Stimulated activated CD8-positive, alpha-beta memory T cell treated with anti-CD3 and anti-CD28 coated beads, Interleukin-7, amount 100 ng/mL, for 4 hours (primary cell): Measurements from ENCODE around the gene ZNF777.

ENCODE experiments used
- DNase-seq, 2 donors: peaks; one replicate each; pipeline ENCODE4 v3.0.0-alpha.2; 2020; ENCODE audit warnings: low read depth in 2 of 2

ZNF777 gene

DNA sequence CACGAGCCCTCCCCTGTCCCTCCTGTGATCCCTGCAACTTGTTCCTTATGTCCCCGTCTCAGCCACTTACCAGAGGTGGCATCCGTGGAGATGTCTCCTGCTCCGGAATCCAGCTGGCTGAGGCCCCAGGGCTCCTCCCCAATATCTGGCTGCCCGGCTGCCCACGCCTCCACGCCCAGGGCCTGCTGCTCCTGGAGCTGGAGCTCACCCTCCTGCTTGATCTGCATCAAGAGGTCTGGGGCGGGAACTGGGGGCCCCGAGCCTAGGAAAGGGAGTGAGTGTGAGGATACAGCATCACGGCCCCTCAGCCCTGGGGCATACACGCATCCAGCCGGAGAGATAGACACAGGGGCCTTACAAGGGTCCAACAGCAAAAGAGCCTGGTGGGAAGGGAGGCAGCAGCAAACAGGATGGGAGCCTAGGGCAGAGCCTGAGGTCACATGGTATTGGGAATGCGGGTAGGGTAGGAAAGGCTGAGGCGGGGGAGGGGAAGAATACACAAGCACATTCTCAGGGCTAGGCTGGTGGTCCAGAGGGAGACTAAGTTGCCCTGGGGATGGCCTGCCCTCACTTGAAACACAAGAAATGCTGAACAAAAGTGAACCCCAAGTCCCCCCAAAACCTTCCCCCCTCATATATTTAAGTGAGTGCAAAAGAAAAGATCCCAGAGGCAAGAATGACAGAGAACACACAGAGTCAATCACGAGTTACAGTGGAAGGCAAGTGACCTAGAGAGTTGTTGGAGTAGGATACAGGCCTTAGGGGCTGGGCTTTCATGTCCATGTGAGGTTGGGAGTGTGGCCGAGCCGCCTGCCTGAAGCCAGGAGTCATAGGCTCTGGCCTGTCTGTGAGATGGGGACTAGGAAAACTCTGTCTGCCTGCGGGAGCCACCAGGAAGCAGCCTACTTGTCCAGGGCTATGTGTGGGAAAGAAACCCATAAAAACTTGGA lies 16.9 kb upstream of the ZNF777 start:
- no peak for DNase-seq

DNA sequence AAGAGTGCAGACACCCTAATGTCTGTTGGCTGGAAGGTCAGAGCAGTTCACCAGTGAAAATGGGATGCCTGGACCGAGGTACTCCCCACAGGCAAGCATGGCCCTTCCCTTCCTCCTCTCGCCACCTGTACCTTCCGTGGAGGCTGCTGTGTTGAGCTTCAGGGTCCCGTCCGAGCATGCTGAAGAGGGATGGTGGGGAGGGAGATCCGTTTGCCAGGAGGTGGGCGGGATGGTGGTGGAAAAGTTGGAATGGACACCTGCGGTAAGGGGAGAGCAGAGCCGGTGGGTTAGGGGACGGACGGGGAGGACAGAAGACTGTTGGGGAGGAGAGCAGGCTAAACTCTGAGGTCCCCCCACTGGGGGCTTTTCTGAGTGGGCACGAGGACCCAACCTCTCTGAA lies 15.9 kb upstream of the ZNF777 start:
- no peak for DNase-seq

DNA sequence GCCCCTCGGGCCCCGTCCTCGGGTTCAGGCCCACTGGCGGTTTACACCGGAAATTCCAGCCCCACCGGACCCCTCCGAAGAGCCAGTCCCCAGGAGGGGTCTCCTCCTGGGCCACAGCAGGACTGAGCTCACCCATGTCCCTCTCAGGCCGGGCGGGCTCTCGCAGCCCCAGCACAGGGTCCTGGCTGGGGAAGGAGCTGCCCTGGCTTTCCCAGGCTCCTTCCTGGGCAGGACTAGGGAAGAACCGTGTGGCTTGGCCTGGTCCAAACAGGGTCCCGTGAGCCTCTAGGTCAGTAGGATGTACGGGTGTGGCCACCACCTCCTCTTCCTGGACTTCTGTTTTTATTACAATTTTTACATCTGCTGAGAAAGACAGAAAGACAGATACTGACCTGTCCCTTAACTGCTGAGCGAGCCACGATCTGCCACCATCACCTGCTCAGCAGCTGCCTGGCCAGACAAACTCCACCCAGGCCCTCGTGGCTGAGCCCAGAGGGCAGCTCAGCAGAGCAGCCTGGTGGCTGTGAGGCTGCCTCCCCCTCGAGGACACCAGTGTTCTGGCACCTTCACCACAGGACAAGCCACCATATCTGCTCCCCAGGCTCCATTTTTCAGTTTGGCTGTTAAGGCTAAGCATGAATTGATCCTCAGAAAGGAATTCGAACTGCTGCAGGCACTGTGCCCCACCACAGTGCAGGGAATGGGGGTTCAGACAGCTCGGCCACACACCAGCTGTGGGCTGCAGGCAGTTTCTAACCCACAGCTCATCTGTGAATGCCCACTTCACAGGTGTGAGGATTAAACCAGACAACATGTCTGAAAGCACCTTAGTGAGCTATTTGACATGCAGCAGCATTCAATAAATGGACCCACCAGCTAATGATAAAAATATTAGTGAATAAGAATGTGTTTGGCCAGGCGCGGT lies 14.5 kb upstream of the ZNF777 start:
- no peak for DNase-seq

DNA sequence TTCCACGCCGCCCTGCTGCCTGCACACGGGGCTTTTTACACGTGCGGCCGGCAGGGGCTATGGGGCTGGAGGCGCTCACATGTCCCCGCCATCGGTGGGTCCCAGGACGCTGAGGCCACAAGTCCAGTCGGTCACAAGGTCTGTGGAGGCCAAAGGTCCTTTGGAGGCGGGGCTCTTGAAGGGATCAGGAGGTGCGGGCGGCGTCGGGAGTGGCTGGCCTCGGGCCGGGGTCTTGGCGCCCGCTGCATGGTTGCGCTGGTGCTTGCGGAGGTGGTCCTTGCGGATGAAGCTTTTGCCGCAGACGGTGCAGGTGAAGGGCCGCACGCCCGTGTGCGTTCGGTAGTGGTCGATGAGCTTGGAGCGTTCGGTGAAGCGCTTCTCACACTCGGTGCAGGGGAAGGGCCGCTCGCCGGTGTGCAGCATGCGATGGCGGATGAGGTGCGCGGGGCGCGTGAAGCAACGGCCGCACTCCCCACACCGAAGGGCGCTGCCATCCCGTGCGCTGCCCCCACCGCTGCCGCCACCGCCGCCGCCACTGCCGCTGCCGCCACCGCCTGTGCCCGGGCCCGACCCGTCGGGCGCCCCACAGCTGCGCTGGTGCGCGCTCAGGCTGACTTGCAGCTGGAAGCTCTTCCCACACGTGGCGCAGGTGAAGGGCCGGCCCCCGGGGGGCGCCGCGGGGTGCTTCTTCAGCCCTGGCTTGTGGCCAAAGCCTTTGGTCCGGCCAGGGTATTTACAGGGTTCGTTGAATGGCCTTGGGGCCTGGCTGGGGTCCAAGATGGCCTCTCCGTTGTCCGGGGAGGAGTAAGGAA lies 13.7 kb upstream of the ZNF777 start:
- no peak for DNase-seq

DNA sequence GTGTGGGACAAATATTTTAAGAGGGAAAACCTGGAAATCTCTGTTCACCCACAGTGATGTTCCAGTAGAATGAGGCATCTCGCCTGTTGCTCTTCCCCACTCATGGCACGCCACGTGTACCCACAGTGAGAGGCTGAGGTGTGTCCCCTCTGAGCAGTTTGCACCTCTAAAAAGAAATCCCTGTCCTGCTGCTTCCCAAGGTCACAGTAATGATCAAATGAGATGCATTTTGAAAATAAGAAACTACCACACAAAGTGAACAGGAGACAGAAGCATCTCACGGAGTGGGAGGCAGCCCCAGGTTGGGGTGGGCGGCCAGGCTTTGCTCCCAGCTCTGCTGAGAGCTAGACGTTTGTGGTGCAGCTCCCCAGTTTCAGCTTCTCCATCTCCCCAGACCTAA lies 12.4 kb upstream of the ZNF777 start:
- no peak for DNase-seq

DNA sequence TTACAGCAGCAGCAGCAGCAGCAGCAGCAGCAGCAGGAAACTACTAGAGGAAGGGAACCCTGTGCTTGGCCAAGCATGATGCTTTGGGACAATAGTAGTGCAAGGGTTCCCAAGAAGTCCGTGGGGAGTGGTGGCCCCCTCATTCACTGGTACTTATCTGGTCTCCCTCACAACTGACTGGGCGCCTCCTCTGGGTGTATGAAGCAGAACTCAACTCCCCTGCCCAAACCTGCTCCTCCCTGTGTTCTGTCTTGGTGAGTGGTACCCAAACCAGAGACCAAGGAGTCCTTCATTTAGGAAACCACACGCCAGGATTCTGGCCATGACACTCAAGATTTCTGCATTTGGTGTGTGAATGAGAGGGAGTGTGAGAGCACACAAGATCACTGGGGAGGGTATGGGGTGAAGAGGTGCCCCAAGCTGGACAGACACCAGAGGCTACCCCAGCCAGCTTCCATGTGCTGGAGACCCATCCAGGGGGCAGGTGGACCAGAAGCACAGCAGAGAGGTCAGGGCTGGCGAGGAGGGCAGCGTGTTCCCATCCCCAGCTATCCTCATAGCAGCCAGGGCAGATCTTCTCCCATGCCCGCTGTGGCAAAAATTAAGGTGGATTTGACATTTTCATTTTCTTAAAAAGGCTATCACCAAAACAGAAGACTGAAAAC lies 10.6 kb upstream of the ZNF777 start:
- DNase-seq = no peak

DNA sequence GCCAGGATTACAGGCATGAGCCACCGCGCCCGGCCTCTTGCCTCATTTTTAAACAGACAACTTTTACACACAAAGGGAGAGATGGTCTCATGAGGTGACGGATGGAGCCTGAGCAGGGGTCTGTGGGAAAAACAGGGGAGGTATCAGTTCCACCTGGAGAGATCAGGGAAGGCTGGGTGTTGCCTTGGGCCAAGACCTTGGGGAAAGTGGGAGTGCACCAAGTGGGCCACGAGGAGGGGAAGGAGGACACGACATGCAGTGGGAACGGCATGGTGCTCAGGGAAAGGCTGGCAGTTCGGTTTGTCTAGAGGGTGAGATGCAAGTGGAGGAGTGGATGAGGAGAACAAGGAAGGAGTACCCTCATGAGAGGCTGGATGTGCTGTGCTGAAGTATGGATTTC lies 8.9 kb upstream of the ZNF777 start:
- DNase-seq = no peak

DNA sequence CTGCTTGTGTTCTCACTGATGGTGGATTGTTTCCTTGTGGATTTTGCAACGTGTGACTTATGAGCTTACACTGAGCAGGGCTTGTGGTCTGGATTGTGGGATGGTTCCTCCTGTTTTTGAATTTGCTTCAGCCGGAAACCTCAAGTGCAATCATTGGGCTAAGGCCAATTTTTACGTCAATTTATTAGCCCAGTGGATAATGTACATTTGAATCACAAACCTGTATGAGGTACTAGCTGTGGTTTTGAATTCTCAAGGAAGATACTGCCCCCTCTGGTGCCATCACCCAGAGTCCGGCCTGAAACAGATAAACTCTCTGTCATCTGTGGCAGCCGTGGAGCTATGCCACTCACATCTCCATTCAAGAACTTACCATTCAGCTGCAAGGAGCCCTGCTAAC lies 7.3 kb upstream of the ZNF777 start:
- DNase-seq = no peak

DNA sequence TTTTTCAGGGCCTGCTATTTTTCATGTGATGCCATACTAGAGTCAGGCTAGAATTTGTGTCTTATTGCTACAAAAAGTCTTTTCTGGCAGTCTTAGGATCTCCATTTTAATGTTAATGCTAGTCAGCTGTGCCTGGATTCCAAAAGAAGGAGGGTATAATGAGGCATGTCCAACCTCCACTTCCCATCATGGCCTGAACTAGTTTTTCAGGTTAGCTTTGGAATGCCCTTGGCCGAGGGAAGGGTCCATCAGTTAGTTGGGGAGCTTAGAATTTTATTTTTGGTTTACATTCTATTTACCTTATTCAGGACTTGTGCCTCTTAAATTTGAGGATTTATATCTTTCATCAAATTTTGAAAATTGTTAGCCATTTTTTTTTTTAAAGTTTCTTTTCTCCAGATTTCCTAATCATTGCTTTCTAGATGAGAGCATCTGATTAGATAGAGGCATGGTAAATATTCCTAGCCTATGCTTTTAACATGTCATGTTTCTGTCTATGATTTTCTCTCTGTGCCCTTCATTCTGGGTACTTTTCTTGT lies 6.5 kb upstream of the ZNF777 start:
- no peak for DNase-seq

DNA sequence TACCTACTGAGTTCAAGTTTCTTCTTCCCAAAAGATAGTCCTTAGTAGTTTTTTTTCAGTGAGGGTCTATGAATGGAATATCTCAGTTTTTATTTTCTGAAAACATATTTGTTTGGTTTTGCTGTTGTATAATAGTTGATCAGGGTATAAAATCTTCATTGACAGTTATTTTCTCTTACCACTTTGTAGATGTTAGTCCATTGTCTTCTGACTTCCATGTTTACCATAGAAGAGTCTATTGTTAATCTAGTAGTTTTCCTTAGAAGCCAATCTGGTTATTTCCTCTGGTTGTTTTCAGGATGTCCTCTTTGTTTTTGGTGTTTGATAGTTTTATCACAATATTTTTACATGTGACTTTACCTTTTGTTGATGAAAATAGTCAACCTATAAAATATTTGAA lies 5.5 kb upstream of the ZNF777 start:
- DNase-seq = no peak

DNA sequence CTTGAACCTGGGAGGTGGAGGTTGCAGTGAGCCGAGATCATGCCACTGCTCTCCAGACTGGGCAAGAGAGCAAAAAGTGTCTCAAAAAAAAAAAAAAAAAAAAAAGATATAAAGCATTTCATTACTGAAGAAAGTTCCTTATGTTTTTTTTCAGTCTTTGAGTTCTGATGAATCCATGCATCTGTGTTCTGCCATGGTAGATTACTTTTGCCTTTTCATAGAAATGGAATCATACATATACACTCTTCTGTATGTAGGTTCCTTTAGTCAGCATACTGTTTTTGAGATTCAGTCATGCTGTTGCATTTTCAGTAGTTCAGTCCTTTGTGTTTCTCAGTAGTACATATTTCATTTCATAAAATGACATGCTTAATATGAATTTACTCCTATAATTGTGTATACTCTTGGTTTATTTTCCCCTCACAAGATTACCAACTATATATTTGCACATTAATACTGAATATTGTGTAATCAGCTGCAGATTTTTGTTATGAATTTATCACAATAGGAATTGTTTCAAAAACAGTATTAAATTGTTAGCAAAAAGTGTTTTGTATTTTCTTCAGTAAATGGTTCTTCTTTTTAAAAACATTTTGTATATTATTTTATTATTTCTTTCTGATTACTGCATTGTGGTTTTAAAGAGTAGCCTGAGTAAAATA lies 2.8 kb upstream of the ZNF777 start:
- no peak for DNase-seq

DNA sequence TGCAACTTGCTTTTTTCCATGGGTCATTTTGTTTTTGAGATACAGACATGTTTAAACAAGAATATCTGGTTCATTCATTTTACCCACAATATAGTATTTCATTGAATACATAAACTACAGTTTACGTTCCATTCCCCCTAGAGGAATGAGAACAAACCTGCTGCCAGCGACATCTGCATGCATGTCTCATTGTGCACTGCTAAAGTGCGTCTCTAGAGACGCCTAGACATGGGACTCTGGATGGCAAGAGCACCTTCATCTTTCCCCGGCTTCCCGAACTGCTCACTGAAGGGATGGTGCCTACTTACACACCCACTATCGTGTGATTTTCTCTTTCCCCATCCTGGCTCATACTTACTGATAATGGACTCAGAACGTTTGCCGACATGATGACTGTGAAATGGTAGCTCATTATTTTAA lies 1.2 kb upstream of the ZNF777 start:
- no peak for DNase-seq

DNA sequence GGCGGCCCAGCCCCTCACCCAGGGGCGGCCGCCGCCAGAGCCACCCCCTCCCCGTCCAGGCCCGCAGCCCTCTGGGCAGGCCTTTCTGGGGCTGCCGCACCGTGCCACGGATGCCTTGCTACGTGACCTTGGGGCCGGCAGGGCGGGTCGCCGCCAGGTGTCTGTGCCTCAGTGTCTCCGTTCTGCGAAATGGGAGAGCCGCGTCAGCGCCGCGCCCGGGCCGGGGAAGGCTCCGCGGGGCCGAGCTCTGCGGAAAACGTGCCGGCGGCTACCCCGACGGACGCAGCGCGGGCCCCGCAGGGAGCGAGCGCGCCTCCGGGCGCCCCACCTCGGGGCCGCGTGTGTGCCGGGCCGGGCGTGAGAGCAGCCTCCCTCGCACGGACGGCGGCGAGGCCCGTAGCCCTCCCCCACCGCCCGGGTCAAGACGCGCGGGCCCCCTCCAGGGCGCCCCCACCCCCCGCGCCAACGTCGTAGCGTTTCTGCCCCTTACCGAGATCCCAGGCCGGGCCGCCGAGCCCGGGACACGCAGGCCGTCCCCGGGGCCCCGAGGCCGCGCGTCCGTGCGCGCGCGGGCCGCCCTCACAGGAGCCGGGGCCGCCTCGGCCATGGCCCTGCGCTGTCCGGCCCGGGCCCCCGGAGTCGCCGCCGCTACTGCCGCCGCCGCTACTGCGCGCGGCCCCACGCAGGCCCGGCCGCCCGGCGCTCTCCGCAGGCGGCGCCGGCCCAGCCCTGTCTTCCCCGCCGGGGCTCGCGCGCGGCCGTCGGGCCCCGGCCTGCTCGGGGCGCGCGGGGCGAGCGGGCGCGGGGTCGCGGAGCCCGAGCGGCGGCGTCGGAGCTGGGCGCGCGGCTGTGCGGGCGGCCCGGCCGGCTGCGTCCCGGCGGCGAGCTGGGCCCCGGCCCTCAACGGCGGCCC lies 1.1 kb downstream of the ZNF777 start:
- no peak for DNase-seq

DNA sequence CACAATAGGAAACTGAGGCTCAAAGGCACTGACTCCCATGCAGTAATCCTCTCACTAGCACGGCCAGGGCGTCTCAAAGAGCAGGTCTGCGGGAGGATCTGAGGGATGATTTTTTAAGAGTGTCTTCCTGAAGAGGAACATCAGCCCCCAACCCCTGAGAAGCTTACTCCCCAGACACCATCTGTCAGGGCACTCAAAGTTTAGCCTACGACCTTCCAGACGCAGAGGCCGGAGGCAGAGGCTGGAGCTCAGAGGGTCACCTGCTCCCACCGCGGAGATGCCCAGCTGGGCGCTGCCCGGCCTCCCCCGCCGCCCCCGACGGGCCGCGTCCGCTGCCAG lies 1.7 kb downstream of the ZNF777 start:
- no peak for DNase-seq

DNA sequence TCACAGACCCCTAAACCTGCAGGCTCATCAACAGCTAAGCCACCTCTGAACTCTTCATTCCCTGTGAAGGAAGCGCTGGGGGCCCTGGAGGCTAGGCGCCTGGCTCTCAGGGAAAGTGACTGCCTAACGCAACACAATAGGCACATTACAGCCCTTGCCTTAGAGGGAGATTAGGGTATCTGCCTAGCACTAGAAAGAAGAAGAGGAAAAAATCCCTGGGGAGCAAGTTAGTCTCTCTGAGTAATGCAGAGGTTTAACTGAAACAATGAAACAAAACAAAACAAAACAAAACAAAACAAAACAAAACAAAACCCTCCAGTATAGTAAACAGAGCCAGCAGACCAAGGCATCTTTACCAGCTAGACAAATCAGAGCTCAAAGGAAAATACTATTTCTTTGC lies 2.6 kb downstream of the ZNF777 start:
- no peak for DNase-seq

DNA sequence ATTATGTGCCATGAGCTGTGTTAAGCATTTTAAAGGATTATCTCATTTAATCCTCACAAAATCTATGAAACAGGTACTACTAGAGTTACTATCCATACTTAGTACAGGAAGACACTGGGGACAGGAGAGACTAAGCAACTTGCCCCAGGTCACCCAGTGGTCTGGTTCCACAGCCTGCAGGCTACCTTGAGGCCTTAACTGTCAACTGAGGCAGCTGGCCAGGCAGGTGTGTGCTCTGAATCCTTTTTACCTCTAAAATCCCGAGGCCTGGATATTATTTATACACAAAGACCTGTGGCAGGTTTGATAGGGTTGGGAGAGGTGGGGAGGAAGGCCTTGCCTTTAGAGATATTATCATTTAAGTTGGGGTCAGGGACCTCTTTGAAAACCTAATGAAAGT lies 3.1 kb downstream of the ZNF777 start:
- no peak for DNase-seq

DNA sequence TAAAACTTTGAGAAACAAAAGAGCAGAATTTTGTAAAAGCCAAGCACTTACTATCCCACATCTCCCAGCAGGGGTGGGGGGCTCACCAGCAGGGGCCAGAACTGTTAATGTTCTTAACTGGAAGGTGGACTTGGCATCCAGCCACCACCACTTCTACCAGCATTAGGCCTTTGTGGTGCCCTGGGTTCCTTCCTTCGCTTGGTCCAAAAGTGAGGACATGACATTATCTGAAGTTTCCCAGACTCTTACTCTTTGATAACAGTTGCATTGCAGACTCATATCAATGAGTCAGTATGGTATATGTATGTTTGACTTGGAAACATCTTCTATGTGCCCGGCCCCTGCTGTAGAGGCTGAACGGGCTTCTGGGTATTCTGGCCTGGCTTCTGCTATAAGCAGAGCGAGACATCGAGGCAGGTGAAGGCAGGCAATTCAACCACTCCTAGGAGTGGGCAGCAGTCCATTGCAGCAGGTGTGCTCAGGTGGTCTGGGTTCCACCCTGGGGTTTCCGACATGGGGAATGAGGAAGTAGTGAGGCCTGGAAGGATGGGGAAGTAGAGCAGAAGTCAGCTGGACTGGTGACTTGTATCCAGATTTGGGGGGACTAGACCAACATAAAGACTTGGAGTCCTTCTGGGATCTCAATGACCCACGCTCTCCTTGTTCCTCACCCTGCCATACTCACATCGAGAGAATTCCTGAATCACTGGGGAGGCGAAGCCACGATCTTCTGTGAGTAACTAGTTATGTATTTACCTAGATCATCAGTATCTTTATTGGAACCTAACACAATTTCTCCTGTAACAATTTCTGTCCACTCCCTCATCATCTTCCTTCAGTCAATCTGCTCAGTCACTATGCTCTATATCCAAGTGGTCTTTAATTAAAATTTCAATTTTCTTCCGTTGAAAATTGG lies 4.1 kb downstream of the ZNF777 start:
- DNase-seq = no peak

DNA sequence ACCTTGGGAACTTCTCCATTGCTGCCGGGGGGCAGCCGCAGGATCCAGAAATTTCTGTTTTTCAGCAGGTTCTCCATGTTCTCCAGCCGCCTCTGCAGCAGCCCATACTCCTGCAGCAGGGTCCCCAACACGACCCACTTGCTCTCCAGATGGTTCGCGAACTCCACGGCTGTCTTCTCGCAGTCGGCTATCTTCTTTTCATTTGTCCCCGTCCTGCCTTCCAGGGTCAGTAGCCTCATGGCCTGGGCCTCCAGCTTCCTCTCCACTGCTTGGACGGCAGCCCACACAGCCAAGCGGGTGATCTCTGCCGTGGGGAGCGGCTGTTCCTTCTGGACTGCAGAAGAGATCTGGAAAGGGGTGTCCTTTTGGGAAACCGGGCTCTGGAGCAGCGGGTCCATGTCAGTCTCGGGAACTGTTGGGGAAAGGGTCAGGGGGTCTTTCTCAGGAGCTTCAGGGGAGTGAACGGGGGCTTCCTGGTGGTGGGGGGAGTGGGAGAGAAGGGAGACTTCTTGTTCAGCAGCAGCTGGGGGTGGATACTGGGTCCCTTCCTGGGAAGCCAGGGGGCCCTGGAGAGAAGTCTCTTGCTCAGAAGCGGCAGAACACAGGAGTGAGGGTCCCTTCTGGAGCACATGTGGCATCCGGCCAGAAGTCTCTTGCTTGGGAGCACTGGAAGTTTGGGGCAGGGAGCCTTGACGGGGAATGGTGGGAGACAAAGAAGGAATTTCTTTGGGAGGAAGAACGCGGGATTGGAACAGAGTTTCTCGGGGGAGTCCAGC lies 5.5 kb downstream of the ZNF777 start:
- no peak for DNase-seq
